Measurements from ENCODE around the gene MAPK1IP1L. TPM values are rescaled to one million over a fixed set of nuclear protein-coding genes. Genes with fewer than 3 reads are reported as not detected.

MAPK1IP1L gene
- total RNA-seq, 1 donor from 2014 or later: 25.5 TPM

DNA sequence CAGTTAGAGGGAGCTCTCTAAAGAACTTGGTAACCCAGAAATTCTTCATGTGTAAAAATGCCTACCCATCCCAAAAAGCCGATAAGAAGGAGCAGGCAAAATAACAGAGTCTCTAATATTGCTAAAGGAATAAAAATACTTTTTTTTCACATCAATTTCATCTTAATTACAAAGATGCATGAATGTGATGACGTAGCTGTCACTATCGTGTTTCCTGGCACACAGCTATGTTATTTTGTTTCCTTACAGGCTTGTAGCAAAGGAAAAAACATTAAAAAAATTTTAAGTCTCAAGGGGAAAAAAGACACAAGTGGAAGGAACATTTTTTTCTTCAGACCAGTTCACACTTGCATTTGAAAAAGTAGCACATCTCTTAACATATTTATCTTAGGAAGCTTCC, 67.3 kb downstream of the MAPK1IP1L start:
- DNase-seq (ENCODE audit: low spot score): no peak
- no peak for ATAC-seq

Other genes with a start within 250 kb of the MAPK1IP1L start
- gene GCH1, start 148.8 kb upstream of the MAPK1IP1L start, total RNA-seq: 71.0 TPM
- 1.3 TPM for gene WDHD1, start 24.5 kb upstream of the MAPK1IP1L start, total RNA-seq
- 4.5 TPM for gene SOCS4, start 24.4 kb upstream of the MAPK1IP1L start, total RNA-seq
- gene LGALS3, start 77.6 kb downstream of the MAPK1IP1L start, total RNA-seq: 3.9 TPM
- 0.33 TPM for gene DLGAP5, start 139.9 kb downstream of the MAPK1IP1L start, total RNA-seq
- 5.8 TPM for gene FBXO34, start 219.8 kb downstream of the MAPK1IP1L start, total RNA-seq